Measurements from ENCODE around the gene IMPDH2.

GRCh38 chr3:49007771-49008528, 21.2 kb downstream of the IMPDH2 start:
- TF ChIP-seq CTCF (IDR thresholded peaks at IDR 0.05 in 2 of 3, conservative IDR thresholded peaks at IDR 0.05 in 1 of 3; ENCODE audit: borderline replicate concordance in 1 of 3, insufficient read depth in 1 of 3, low read depth in 2 of 3, low read length in 2 of 3) (no peak), EZH2phosphoT487 (IDR thresholded peaks at IDR 0.05; ENCODE audit: borderline replicate concordance) (no peak), MAX (IDR thresholded peaks at IDR 0.05) (no peak), POLR2AphosphoS5 (IDR thresholded peaks at IDR 0.05; ENCODE audit: low read depth, low read length) (peak; percentile 34), EZH2 (IDR thresholded peaks at IDR 0.05) (no peak), EGR1 (IDR thresholded peaks at IDR 0.05; ENCODE audit: low read depth) (no peak), RAD21 (IDR thresholded peaks at IDR 0.05; ENCODE audit: low read depth) (no peak), POLR2A (IDR thresholded peaks at IDR 0.05; ENCODE audit: borderline replicate concordance, extremely low read depth, insufficient read depth, insufficient read length) (no peak), JUND (IDR thresholded peaks at IDR 0.05) (no peak), FOSL1 (IDR thresholded peaks at IDR 0.05; ENCODE audit: low read depth) (no peak), YY1 (IDR thresholded peaks at IDR 0.05; ENCODE audit: extremely low read depth, insufficient replicate concordance, low read depth, low read length) (no peak)

Data from HCT116 (cell line).